ENCODE measurements around the gene TP53I13.
"Not testable (repeated sequence)": the region's sequence is repeated elsewhere in the genome, so short reads cannot be mapped to it uniquely, and the experiment has no call there.

The TP53I13 gene

DNA sequence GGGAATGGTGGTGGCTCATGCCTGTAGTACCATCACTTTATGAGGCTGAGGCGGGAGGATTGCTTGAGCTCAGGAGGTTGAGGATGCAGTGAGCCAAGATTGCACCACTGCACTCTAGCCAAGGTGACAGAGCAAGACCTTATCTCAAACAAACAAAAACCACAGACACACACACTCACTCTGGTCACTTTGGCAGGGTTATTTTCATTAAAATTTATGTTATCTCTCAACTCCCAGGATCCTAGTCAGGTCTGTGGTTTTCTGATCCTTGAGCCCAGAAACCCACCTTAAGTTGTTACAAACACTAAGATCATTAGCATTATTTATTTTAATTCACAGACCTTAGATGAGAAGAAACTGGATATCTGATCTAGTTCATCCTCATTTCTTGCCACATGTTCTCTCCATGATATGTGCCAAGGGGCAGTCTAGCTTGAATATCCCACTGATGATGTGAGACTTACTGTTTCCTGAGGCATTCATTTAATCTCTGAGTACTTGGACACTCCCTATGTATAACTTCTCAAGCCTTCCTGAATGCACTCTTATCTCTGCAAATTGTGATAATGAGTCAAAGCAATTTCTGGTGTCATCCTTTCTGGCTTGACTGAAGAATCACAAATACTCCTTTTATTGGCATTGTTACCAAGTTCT, 11.3 kb upstream of the TP53I13 start:
- Histone ChIP-seq H3K27ac (0 out of 2 replicates have a peak overlapping the region, but pooled peaks have one; percentile 45), H3K4me2 (peak overlapping the region; percentile 97; the same call in 1 of the 2 replicates), H3K4me3 (no peak overlapping the region), H3K27me3 (no peaks in the 10 kb centered on the region), H3K9me3 (no peaks in the 10 kb centered on the region), H3K36me3 (peaks cover 10% of the 10 kb centered on the region), H3K9ac (no peak overlapping the region), H3K4me1 (peaks cover 56% of the 10 kb centered on the region), H4K20me1 (no peaks in the 10 kb centered on the region)
- TF ChIP-seq Cebpa-rat (IDR thresholded peaks at IDR 0.05) = no peak

- H3K9ac ChIP-seq = no peak overlapping the region
- peaks cover 16% of the 10 kb centered on the region for H3K36me3 ChIP-seq
- H3K4me1 ChIP-seq = peaks cover 61% of the 10 kb centered on the region
- H3K4me2 ChIP-seq = peak overlapping the region; percentile 97
- H4K20me1 ChIP-seq = no peaks in the 10 kb centered on the region
- no peak for TF ChIP-seq Cebpa-rat (IDR thresholded peaks at IDR 0.05)
- H3K27me3 ChIP-seq = no peaks in the 10 kb centered on the region
- peak overlapping the region; percentile 45 for H3K27ac ChIP-seq
- no peak overlapping the region for H3K4me3 ChIP-seq
- no peaks in the 10 kb centered on the region for H3K9me3 ChIP-seq
Observed at GRCh38 chr17:29557739-29558116, 10.8 kb upstream of the TP53I13 start.

DNA sequence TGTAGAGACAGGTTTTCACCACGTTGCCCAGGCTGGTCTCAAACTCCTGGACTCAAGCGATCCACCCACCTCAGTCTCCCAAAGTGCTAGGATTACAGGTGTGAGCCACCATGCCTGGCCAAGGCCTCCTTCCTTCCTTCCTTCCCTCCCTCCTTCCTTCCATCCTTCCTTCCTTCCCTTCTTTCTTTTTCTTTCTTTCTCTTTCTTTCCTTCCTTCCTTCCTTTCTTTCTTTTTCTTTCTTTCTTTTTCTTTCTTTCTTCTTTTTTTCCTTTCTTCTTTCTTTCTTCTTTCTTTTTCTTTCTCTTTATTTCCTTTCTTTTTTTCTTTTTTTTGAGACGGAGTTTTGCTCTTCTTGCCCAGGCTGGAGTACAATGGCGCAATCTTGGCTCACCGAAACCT, 10.4 kb upstream of the TP53I13 start:
- H3K9me3 ChIP-seq, H3K27me3 ChIP-seq, H3K9ac ChIP-seq, H4K20me1 ChIP-seq, H3K4me3 ChIP-seq: not testable (repeated sequence)
- peaks cover 20% of the 10 kb centered on the region for H3K36me3 ChIP-seq
- H3K4me2 ChIP-seq = peak overlapping the region; percentile 97
- peaks cover 65% of the 10 kb centered on the region for H3K4me1 ChIP-seq
- peak overlapping the region; percentile 96 for H3K27ac ChIP-seq

GRCh38 chr17:29559640-29560039, 8.9 kb upstream of the TP53I13 start:
- H3K4me1 ChIP-seq = peaks cover 80% of the 10 kb centered on the region
- H3K4me3 ChIP-seq = peak overlapping the region; percentile 40
- peak overlapping the region; percentile 96 for H3K27ac ChIP-seq
- peak overlapping the region; percentile 75 for H3K9ac ChIP-seq
- no peaks in the 10 kb centered on the region for H3K9me3 ChIP-seq
- H4K20me1 ChIP-seq = peaks cover 7% of the 10 kb centered on the region
- peaks cover 22% of the 10 kb centered on the region for H3K36me3 ChIP-seq
- no peak for TF ChIP-seq Cebpa-rat (IDR thresholded peaks at IDR 0.05)
- H3K4me2 ChIP-seq = peak overlapping the region; percentile 97
- H3K27me3 ChIP-seq = no peaks in the 10 kb centered on the region

DNA sequence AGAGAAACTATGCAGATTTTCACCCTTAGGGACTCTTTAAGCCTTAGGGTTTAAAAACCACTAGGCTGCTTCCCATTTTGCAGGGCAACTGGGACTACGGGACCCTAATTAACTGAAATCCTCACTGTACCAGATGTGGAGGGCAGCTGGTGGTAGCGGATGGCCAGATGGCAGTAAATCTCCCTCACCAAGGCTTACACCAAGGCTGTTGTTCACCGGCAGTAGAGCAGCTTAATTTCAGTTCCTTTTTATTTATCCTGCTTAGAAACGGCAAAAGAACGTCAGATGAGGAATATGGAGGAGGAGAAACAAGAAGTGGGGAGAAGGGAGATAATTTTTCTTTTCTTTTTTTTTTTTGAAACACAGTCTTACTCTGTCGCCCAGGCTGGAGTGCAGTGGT, 8.2 kb upstream of the TP53I13 start:
- Histone ChIP-seq H4K20me1 (peaks cover 10% of the 10 kb centered on the region), H3K27me3 (no peaks in the 10 kb centered on the region), H3K36me3 (peaks cover 23% of the 10 kb centered on the region), H3K9ac (peak overlapping the region; percentile 75), H3K4me1 (peaks cover 87% of the 10 kb centered on the region), H3K4me3 (peak overlapping the region; percentile 48), H3K4me2 (peak overlapping the region; percentile 97), H3K27ac (peak overlapping the region; percentile 96), H3K9me3 (no peaks in the 10 kb centered on the region)
- TF ChIP-seq Cebpa-rat (IDR thresholded peaks at IDR 0.05) = no peak

DNA sequence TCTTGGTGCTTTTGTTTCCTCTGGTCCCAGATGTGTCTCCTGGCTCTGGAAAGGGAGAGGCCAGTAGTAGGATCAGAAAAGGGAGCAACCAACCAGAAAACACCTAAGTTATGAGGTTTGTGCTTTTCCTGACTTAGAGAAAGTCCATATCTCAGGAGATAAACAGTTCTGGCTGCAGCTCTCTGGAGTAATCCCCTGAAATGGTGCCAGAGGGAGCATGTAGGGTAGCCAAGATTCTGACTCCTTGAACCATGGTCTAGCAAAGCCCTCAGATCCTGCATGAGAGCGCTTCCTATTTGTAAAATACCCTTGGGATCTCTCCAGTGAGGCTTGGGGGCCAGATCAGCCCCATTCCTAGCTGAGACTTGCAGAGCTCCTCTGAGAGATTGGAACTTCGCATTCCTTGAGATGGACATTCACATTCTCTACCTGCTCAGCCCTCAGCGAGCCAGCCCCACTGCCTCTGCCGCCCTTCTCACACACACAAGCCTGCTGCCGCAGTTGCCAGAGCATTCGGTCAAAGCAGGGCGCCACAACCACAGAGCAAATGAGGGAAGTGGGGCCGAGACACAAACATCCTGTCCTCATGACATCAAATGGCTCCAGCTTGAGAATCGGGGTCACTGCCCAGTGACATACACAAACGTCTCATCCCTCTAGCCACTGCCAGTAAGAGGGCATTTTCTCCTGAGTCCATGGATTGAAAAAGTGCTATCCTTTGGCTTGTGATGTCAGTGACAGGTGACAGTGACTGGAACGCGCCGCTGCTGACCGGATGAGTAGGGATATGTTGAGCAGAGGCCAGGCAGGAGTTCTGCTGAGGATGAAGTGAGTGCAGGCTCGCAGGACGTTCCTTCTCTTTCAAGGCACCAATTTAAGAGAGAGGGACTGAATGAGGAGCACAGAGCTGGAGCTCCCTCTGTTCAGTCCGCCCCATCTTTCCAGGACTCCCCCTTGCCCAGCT, 6.7 kb upstream of the TP53I13 start:
- peak overlapping the region; percentile 96 for H3K27ac ChIP-seq
- peak overlapping the region; percentile 75 for H3K9ac ChIP-seq

DNA sequence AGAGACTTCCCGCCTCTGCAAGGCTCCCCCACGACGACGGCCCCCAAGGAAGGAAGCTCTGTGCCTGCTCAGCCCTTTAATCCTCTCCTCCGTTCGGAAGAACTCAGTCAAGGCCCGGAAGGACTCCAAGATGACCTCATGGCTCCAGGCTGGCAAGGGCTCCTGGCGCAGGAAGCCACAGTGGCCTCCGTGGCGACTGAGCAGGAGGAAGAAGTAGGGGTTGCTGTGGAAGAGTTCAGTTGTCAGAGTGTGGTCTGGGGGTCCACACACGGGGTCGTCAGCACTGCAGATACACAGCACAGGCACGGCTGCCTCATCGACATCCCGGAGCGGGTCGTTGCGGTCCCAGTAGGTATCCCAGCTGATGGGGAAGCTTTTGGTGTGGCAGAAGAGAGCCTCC, 5.9 kb upstream of the TP53I13 start:
- no peak for TF ChIP-seq Cebpa-rat (IDR thresholded peaks at IDR 0.05)
- H3K4me3 ChIP-seq = peak overlapping the region; percentile 48; the same call in 1 of the 2 replicates
- peaks cover 10% of the 10 kb centered on the region for H4K20me1 ChIP-seq
- no peaks in the 10 kb centered on the region for H3K9me3 ChIP-seq
- peak overlapping the region; percentile 96 for H3K27ac ChIP-seq
- peak overlapping the region; percentile 97 for H3K4me2 ChIP-seq
- H3K9ac ChIP-seq = peak overlapping the region; percentile 75
- peaks cover 23% of the 10 kb centered on the region for H3K36me3 ChIP-seq
- no peaks in the 10 kb centered on the region for H3K27me3 ChIP-seq
- peaks cover 81% of the 10 kb centered on the region for H3K4me1 ChIP-seq

More for the DNA sequence above, 6.7 kb upstream of the TP53I13 start:
- Histone ChIP-seq H4K20me1 (peaks cover 10% of the 10 kb centered on the region), H3K4me3 (peak overlapping the region; percentile 48), H3K4me2 (peak overlapping the region; percentile 97), H3K36me3 (peaks cover 23% of the 10 kb centered on the region), H3K4me1 (peaks cover 89% of the 10 kb centered on the region), H3K27me3 (no peaks in the 10 kb centered on the region), H3K9me3 (no peaks in the 10 kb centered on the region)
- TF ChIP-seq Cebpa-rat (IDR thresholded peaks at IDR 0.05) = no peak

DNA sequence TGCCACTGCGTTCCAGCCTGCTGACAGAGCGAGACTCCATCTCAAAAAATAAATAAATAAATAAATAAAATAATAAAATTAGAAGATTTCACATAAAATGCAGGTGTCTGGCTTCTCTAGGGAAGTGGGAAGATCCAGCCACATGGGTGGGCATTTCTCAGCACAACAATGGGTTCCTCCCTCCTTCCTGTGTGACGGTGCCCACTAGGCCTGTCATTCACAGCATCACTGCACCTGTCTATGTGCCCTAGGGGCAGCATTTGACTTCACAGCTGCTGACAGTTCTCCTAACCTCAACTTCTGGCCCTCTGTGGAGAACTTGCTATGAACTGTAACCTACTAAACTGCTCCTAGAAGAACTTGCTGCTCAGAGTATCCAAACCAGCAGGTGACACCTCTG, 4.7 kb upstream of the TP53I13 start:
- Histone ChIP-seq H3K9me3 (no peaks in the 10 kb centered on the region), H3K4me2 (peak overlapping the region; percentile 97), H3K9ac (peak overlapping the region; percentile 95; the same call in 1 of the 2 replicates), H3K27ac (peak overlapping the region; percentile 96), H3K4me1 (peaks cover 69% of the 10 kb centered on the region), H3K27me3 (no peaks in the 10 kb centered on the region), H4K20me1 (peaks cover 10% of the 10 kb centered on the region), H3K4me3 (peak overlapping the region; percentile 84), H3K36me3 (peaks cover 23% of the 10 kb centered on the region)
- TF ChIP-seq Cebpa-rat (IDR thresholded peaks at IDR 0.05) = no peak

GRCh38 chr17:29565643-29566472, 2.6 kb upstream of the TP53I13 start:
- Histone ChIP-seq H3K27me3 (no peaks in the 10 kb centered on the region), H3K4me1 (peaks cover 65% of the 10 kb centered on the region), H3K9ac (peak overlapping the region; percentile 95), H3K9me3 (no peaks in the 10 kb centered on the region), H3K4me3 (peak overlapping the region; percentile 84), H3K36me3 (peaks cover 22% of the 10 kb centered on the region), H3K27ac (peak overlapping the region; percentile 96), H3K4me2 (peak overlapping the region; percentile 97), H4K20me1 (peaks cover 27% of the 10 kb centered on the region)
- no peak for TF ChIP-seq Cebpa-rat (IDR thresholded peaks at IDR 0.05)
